ENCODE data around the gene SORBS2.

Gene SORBS2

DNA sequence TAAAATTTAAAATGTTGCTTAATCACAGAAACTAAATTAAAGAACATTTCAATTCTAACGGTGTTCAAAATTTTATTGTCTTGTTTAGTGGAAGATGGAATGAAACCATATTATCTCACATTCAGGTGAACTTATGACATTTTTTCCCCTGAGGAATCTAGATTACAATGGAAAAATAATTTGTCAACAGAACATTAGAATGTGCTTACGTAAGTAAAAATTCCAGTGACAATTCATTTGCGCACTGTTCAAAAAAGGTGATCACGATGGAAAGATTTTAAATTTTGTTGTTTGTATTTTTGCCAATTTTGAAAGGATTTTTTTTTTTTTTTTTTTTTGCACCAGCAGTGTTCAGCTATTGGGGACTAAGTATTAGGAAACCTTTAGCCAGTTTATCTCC is 23.3 kb upstream of the SORBS2 start:
- no peak for DNase-seq (ENCODE audit: low read depth)

DNA sequence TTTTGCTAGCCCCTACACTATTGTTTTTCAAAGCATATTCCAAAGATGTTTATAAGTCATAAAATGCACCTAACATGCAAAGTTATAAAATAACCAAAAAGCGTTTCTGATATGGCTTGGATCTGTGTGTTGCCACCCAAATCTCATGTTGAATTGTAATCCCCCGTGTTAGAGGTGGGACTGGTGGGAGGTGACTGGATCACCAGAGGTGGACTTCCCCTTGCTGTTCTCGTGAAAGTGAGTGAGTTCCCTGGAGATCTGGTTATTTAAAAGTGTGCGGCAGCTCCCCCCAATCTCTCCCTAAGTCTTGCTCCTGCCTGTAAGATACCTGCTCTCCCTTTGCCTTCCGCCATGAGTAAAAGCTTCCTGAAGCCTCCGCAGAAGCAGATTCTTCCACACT is 22.8 kb upstream of the SORBS2 start:
- no peak for DNase-seq (ENCODE audit: low read depth)

DNA sequence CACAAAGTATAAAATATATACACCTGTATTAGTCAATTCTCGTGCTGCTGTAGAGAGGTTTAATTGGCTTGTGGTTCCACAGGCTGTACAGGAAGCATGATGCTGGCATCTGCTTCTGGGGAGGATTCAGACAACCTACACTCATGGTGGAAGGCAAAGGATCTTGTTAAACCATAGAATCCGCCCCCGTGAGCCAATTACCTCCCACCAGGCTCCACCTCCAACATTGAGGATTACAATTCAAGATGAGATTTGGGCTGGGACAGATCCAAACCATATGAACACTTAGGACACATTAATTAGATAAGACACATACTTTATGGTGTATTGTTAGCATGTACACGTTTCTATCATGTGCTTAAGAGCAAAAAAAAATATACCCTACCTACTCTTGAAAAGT is 22.1 kb upstream of the SORBS2 start:
- DNase-seq (ENCODE audit: low read depth) = no peak

DNA sequence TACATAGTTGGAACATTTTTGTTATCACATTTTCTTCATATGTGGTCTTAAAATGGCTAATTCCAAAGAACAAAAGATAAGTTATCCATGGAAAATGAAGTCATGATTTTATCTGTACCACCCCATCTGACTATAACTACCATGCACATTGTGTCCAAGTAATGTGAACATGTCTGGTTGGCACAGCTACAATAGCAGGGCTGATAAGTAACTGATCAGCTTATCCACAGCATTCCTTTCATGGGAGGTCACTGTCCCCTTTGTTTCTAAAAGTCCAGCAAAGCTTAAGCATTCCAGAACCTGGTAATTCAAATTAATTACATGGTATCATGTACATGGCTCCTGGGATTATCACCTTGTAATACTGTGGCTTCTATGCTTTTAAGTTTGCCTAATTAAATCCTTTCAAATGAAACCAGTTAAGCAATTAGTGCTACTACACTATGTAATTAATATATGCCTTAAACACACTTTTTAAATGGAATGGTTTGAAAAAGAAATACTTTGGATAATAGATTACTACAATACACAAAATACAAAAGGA is 21.1 kb upstream of the SORBS2 start:
- DNase-seq (ENCODE audit: low read depth) = no peak

DNA sequence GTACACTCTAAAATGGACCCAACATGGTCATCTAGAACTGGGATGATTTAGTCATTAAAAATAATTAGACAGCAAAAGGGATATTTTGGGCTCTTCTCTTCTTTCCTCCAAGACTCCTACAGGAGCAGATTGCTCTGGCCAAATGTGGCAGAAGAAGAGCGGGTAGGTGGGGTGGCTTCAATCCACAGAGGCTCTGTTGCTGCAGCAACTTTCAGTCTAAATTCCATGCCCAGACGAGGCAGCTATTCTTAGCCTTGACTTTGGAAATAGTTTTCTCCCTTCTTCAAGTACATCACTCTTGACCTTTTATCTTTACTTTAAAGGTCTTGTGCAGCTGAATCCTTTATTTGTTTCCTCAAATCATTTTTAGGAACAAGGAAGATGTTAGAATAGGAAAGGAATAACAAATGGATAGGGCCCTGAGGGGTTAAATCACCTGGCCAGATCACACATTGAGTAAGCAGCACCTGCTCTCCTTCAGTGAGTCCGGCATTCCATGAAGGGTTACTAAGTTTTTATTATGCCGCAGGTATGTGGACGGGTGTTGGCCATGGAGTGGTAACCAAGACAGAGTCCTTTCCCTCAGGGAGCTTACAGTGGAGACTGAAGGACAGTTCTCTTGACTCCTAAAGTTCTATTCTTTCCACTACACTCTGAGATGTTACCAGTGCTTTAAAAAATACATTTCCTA is 19.3 kb upstream of the SORBS2 start:
- DNase-seq (ENCODE audit: low read depth) = no peak

DNA sequence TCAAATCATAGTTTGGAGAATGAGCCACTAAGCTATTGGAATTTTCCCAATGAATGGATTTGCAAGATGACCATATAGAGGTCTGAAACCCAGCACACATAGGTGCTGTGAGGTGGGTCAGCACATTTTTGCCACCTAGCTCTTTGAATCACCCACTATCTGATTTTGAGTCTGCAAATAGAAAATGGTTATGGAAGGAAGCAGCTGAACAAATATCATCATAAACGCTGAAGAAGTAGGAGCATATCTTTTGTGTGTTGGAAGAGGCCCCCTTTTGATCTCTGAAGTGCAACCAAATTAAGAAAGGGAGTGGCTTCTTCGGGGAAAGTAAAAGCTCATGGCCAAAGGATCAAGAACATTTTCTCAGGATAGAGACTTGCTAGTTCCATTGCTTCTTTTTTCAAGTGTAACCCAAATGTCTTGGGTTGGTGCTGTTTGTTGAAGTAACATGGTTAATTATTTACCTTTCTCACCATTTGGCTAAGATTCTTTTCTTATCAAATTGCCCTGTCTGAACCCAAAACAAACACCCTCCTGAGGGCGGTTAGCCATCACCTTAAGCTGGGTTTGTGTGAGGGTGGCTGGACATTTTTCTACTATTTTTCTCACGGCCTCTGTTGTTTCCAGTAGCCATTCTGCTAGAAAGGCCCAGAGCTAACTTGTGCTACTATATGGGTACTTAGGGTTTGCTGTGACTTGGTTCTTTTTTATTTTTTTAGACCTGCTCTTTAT is 18.4 kb upstream of the SORBS2 start:
- no peak for DNase-seq (ENCODE audit: low read depth)

DNA sequence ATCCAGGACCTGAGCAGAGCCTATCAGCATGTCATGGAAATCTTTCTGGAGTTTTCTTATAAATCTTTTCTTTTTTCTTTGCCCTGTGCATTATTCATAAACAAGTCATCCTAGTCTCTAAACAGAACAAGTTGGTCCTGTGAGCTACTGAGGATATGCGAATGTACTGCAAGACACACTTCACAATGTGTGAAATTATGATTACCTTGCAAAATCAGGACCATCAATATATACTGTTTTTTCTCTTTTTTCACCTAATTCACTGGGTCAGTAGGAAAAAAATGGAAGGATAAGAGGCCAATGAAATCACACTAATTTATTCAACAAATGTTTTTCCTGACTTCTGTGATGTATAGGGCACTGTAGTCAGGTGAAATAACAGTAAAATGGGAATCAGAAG is 14.4 kb upstream of the SORBS2 start:
- no peak for DNase-seq (ENCODE audit: low read depth)

DNA sequence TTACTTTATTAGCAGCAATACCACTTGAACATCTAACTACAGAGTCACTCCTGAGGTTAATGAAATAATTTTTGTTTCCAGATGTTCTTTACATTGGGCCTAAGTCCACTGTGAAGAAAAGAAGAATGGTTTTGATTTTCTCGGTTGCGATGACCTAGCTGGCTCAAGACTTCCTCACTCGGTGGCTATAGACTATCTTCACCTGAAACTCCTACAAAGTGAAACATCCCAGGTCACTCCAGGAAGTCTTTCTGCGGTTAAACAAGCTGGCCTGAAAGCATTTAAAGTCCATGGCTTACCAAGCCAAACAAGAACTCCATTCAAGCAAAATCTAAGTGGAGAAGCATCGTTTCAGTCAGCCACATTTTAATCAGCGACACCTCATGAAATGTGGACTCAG is 13.7 kb upstream of the SORBS2 start:
- DNase-seq (ENCODE audit: low read depth) = no peak

DNA sequence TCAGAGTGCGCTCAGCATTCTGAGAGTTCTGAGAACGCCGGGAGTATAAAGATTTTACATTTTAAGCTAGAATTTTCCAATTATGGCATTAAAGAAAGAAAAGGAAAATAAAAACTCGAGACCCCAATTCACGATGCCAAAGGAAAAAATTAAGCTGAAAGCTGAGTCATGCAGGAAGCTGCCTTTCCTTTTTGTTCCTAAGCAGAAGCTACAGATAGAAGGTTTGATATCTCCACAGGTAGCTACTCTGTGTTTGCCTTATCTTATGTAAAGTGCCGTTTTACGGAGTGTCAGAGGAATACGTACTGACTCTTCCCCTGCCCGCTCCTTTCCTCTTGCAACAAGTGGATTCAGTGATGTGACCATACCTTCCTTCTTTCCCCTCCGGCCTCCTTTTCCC is 10.8 kb upstream of the SORBS2 start:
- no peak for DNase-seq (ENCODE audit: low read depth)

DNA sequence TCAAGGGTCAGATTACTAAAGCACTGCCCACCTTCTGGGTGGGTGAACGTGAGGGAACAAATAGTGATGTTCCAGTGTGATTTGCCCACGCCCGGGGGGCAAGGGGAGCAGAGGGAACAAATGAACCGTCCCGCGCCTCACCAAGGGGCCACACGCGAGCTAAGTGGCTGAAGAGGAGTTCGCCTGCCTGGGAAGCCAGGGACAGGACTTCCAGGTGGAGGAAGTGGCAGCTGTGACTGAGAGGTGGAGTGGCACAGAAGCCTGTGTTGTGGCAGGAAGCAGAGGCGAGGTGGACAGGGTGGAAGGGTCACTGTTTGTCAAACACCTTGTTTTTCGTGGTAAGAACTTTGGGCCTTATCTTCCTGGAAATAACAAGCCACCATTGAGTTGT is 9.0 kb upstream of the SORBS2 start:
- no peak for DNase-seq (ENCODE audit: low read depth)

DNA sequence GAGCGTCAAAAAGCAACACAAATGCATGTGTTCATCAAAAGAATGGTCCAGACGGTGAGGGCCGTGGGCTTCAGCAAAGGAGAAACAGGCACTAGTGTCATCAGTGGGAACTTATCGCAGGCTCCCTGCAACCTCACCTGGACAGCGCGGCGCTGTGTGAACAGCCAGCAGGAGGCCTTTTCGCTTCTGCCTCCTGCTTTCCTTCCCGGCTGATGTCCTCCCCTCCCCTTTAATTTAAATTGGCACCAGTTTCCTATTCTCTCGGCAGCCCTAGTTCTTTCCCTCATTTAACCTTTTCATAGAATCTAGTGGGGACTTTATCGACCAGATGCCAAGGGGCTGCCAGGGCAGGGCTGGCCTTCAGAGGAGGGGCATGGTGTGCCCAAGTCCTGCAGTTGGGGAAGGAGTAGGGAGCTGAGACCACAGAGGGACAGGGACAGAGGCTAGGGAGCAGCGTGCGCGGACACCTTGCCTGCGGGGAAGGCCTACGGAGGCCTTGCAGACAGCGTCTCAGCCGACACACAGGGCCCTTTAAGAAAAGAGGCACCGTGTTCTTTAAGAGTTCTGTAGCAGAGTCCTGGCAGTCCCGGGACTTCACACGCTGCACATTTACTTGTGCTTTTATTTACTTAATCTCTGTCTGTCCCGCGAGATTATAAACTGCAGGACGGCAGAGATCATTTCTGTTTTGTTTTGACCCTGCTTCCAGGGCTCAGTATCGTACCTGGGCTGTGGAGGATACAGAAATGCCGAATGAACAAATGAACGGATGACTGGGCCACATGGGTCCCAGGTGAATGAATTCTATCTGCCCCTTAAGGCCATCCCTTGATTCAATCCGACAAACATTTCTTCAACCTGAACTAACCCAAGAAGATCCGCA is 8.4 kb upstream of the SORBS2 start:
- no peak for DNase-seq (ENCODE audit: low read depth)

DNA sequence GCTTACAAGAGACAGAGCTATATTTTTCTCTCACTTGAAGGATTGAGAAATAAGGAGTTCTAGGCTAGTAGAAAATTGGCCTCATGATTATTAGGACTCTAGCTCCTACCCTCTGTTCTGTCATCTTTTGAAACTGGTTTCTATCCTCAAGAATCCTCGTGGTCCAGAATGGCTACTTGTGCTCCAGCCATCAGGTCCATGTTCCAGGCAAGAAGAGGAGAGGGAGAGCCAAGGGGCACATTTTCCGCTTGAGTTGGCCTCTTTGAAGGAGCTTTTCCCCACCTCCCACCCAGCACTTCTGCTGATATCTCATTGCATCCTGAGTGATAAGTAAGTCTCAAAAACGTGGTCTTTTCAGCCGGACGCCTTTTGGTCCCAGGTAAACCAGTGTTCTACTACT is 7.2 kb upstream of the SORBS2 start:
- no peak for DNase-seq (ENCODE audit: low read depth)

DNA sequence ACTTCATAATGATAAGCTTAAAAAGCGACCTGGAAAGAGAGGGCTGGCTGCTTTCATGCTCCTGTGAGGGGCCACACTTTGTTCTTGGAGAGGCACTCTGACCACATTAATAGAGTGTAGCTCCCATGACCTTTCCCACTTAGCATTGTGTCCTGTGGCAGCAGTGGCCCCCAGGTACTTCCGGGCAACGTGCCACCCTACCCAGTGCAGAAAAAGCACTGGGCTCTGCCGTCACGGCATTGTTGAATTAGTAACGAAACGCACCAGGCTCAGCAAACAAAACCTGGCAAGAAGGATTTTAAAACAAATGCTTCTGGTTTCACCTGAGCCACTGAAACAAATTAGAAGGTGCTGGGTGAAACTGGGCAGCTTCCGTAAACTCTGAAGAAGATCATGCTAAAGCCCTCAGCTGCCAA is 5.4 kb upstream of the SORBS2 start:
- DNase-seq (ENCODE audit: low read depth) = no peak

DNA sequence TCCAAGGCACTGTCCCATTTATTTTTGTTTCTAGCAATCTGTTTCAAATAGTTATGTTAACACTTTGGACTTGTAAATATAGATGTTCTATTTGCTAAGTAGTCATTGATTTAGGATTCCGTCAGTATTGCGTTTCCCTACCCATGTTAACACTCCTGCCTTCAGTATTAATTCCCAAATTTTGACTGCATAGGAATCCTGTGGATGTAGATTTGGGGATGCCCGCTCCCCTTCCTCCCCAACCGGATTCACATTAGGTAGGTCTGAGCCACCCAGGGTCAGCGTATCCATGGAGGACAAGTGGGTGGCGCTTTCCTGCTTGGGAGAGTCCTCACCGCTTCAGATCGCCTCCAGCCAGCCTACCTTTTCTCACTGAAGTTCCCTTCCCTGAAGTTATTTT is 1.1 kb upstream of the SORBS2 start:
- DNase-seq (ENCODE audit: low read depth) = no peak

DNA sequence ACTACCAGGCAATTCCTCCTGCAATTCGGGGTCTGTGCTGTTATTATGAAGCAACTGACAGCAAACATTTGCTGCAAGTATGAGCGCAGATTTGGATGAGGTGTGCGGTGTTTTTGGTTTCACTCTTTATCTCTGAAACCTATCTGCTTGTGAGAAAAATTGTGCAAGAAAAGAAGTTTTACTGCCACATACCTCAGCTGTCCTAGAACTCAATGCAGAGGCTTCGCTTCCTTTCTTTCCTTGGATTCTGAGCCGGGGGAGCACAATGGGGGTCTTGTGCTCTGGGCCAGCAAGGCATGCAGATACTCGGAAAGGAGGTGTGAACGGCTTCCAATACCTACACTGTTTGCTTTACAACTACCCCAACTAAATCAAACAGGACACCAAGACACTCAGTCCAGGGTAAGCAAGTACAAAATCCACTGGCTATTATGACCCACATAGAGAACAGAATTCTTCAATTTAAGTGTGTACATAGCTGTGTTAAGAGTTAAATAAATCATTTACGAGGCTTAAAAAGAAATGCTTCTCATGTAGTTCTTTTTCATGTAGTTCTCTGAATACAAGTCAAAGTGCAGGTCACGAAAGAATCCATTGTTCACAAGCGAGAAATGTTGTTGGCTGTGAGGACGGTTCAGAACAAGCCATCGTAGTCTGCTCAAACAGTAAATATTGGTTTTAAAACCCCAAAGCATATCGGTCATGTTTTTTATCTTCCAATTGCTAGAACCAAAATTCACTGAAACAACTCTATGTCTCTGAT is 1.1 kb downstream of the SORBS2 start:
- no peak for DNase-seq (ENCODE audit: low read depth)

DNA sequence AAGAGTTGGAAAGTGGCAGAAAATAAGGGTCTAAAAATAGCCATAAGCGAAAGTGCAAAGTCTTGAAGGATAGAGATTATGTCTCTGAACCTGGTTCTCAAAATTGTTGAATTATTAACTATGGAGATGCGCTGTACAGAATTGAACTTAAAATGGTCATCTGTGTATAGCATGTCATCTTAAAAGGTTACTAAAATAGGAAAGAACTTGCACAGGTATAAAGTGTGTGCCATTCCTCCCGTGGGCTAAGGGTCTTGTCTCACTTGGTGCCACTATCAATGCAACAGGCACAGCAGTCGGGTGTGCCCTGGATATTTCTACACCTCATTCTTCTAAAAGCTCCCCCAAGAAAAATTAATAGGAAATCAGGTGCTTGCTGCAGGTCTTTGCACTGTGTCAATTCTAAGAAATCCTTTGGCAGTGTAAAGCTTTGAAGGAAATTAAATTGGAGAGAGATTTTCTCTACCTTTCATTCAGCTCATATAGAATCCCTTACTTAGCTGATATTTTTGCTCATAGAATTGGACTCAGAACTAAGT is 2.4 kb downstream of the SORBS2 start:
- DNase-seq (ENCODE audit: low read depth) = no peak

DNA sequence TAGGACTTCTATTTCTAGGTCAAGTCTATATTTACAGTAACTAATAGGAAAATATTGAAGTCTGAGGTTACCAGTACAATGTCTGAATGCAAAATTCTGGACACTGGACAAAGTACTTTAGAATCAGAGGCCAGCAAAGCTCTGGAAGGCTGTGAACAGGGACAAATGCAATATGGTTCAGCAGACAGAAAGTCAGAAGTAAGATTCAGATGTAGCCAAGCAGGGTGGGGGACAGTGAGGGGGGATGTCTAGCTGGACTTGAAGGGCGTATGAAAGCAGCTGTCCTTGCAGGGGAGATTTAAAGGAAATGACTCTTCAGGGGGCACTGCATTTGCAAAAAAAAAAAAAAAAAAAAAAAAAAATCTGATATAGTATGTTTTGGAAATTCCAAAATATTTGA is 2.9 kb downstream of the SORBS2 start:
- DNase-seq (ENCODE audit: low read depth) = no peak

DNA sequence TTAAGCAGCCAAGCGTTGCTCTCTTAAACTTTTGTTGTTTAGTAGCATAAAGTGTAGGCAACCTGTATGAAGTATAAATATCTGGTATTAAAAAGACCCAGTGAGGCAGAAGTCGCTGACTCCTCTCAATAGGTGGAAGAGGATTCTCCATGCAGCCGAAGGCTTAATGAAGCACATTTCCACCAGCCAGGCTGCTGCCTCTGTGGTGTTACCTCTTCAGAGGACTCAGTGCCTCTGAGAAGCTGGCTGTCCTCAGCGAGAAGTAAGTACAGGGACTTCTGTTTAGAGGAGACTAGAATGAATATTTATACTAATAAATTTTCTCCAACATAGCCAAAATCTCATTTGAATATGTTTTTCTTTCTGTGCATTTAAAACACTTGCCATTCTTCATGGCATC is 6.0 kb downstream of the SORBS2 start:
- DNase-seq (ENCODE audit: low read depth) = no peak

DNA sequence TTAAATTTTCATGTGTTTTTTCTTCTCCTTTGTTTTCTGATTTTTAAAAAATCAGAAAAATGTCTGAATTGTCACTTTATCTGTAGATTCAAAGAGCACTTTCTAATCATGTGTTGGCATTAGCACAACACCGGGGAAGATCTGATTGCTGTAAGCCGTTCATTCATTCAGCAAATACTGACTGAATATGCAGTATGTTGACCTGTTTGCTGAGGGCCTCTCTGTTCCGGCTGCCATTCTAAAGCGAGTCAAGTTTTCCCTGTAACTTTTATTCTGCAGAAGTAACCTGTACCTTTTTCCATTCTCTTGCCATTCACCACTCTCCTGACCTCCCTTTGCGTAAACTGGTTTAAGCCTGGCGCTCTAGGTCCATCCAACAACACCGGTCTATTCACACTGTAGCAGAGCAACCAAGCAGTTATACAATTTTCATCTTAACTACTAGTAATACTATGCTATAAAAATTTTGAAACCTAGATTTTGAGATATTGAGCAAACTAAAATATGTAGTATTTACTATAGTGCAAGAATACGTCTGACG is 6.7 kb downstream of the SORBS2 start:
- DNase-seq (ENCODE audit: low read depth) = no peak

DNA sequence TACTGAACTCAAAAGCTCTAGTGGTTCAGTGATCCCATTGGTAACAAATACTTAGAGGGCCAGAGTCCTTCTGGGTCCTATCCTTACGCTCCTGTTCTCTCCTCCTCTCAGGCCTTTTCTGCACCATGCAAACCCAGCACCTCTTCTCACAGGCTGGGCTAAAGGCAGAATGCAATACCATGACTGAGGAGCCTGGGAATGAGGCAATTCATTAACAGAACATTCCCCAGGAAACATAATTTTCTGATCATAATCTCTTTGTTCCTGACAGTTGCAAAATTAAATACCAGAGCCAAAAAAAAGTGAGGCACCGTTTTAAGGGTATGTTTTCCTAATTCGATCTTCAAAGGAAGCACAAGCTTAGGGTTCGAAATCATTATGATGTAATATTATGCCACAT is 9.0 kb downstream of the SORBS2 start:
- DNase-seq (ENCODE audit: low read depth) = no peak

DNA sequence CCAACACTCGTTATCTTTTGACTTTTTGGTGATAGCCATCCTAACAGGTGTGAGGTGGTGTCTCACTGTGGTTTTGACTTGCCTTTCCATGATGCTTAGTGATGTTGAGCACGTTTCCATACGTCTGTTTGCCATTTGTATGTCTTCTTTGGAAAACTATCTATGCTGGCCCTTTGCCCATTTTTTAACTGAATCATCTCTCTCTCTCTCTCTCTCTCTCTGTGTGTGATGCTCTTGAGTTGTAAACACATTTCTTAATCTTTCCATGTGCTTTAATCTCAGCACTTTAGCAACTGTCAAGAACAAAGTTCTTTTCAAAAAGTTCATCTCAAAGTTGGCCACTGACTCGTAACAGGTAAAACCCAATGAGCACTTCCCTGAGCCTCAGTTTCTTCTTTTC is 10.5 kb downstream of the SORBS2 start:
- DNase-seq (ENCODE audit: low read depth) = no peak
